WTC11 (cell line): ENCODE results near the gene RNF222. TPM values are rescaled to one million over a fixed set of nuclear protein-coding genes. Genes with fewer than 3 reads are reported as not detected.

Experiments
- ATAC-seq: fragments of 200-7000 bp; cut with Tn5 transposase; 2 replicates; pipeline ENCODE4 v1.10.0; 2021; ENCODE audit warnings: mild to moderate bottlenecking, moderate library complexity
- CTCF ChIA-PET: fragments of 300-600 bp; sonication (Branson Sonifier 250); formaldehyde crosslinking; loops from one replicate; lab custom pipeline; 2021; ENCODE audit warnings: antibody characterized with exemption; lab: Charles Lee
- POLR2A ChIA-PET: fragments of 350-600 bp; sonication (Branson Sonifier 250); formaldehyde crosslinking; loops from one replicate; lab custom pipeline; 2021; ENCODE audit warnings: antibody characterized with exemption; lab: Charles Lee
- DNase-seq: peaks from one replicate; pipeline ENCODE4 v3.0.0; 2021; ENCODE audit warnings: low spot score
- H3K27ac Mint-ChIP-seq: 2 replicates; pipeline ENCODE4 v1.8.0; 2021; ENCODE audit warnings: mixed read lengths
- H3K27me3 Mint-ChIP-seq: 2 replicates; pipeline ENCODE4 v1.8.0; 2021; ENCODE audit warnings: low read depth, mild to moderate bottlenecking, moderate library complexity, mixed read lengths
- H3K36me3 Mint-ChIP-seq: 2 replicates; pipeline ENCODE4 v1.8.0; 2021; ENCODE audit warnings: mixed read lengths
- H3K4me1 Mint-ChIP-seq: 2 replicates; pipeline ENCODE4 v1.8.0; 2022; ENCODE audit warnings: mixed read lengths
- H3K4me3 Mint-ChIP-seq: 2 replicates; pipeline ENCODE4 v1.8.0; 2021; ENCODE audit warnings: mild to moderate bottlenecking, moderate library complexity, mixed read lengths
- H3K9me3 Mint-ChIP-seq: 2 replicates; pipeline ENCODE4 v1.8.0; 2021; ENCODE audit warnings: mixed read lengths
- AFF4 ChIP-seq: sonication (generic); formaldehyde crosslinking; IDR thresholded peaks from 2 replicates; pipeline ENCODE4 v1.8.1; 2023; ENCODE audit warnings: mild to moderate bottlenecking, missing genetic modification reagents, borderline replicate concordance
- ATF3 ChIP-seq: sonication (generic); formaldehyde crosslinking; conservative IDR thresholded peaks from 2 replicates; pipeline ENCODE4 v1.8.1; 2022; ENCODE audit warnings: mild to moderate bottlenecking, missing genetic modification reagents
- CDX4 ChIP-seq: fragments of 250-450 bp; sonication (Bioruptor Pico); IDR thresholded peaks from 2 replicates; pipeline ENCODE4 v1.9.0; 2021; ENCODE audit warnings: moderate library complexity, mild to moderate bottlenecking, inconsistent platforms, borderline replicate concordance
- CREB1 ChIP-seq: sonication (generic); formaldehyde crosslinking; IDR thresholded peaks from 2 replicates; pipeline ENCODE4 v1.8.0; 2023; ENCODE audit warnings: mild to moderate bottlenecking, missing genetic modification reagents
- CREM ChIP-seq: sonication (generic); formaldehyde crosslinking; IDR thresholded peaks from 2 replicates; pipeline ENCODE4 v1.8.1; 2022; ENCODE audit warnings: mild to moderate bottlenecking, missing genetic modification reagents, moderate library complexity
- E2F1 ChIP-seq: sonication (generic); formaldehyde crosslinking; IDR thresholded peaks from 2 replicates; pipeline ENCODE4 v1.8.0; 2022; ENCODE audit warnings: mild to moderate bottlenecking, missing genetic modification reagents
- E2F5 ChIP-seq: sonication (generic); formaldehyde crosslinking; IDR thresholded peaks from 2 replicates; pipeline ENCODE4 v1.8.1; 2022; ENCODE audit warnings: mild to moderate bottlenecking, moderate library complexity, missing genetic modification reagents
- FOXJ3 ChIP-seq: sonication (generic); formaldehyde crosslinking; IDR thresholded peaks from 2 replicates; pipeline ENCODE4 v1.9.0; 2021; ENCODE audit warnings: missing genetic modification reagents, mild to moderate bottlenecking, borderline replicate concordance
- FOXK1 ChIP-seq: sonication (generic); formaldehyde crosslinking; IDR thresholded peaks from 2 replicates; pipeline ENCODE4 v1.8.0; 2022; ENCODE audit warnings: mild to moderate bottlenecking, moderate library complexity, missing genetic modification reagents
- GABPB1 ChIP-seq: sonication (generic); formaldehyde crosslinking; IDR thresholded peaks from 2 replicates; pipeline ENCODE4 v1.8.1; 2023; ENCODE audit warnings: mild to moderate bottlenecking, missing genetic modification reagents
- HMGA2 ChIP-seq: fragments of 250-450 bp; sonication (Bioruptor Pico); IDR thresholded peaks from 2 replicates; pipeline ENCODE4 v1.4.0; 2021; ENCODE audit warnings: mild to moderate bottlenecking, moderate library complexity
- IRF2 ChIP-seq: sonication (generic); formaldehyde crosslinking; IDR thresholded peaks from 2 replicates; pipeline ENCODE4 v1.8.0; 2022; ENCODE audit warnings: low read depth, missing genetic modification reagents, borderline replicate concordance
- KAT7 ChIP-seq: sonication (generic); formaldehyde crosslinking; IDR thresholded peaks from 2 replicates; pipeline ENCODE4 v1.8.1; 2023; ENCODE audit warnings: missing genetic modification reagents, mild to moderate bottlenecking, borderline replicate concordance
- NFE2L1 ChIP-seq: sonication (generic); formaldehyde crosslinking; IDR thresholded peaks from 2 replicates; pipeline ENCODE4 v1.8.1; 2023; ENCODE audit warnings: missing genetic modification reagents
- NR1H2 ChIP-seq: sonication (generic); formaldehyde crosslinking; IDR thresholded peaks from 2 replicates; pipeline ENCODE4 v1.9.0; 2021; ENCODE audit warnings: mild to moderate bottlenecking, moderate library complexity, missing genetic modification reagents
- PRRX2 ChIP-seq: fragments of 250-450 bp; sonication (Bioruptor Pico); IDR thresholded peaks from 2 replicates; pipeline ENCODE4 v1.8.0; 2021; ENCODE audit warnings: mild to moderate bottlenecking
- USF2 ChIP-seq: sonication (generic); formaldehyde crosslinking; IDR thresholded peaks from 2 replicates; pipeline ENCODE4 v1.8.1; 2023; ENCODE audit warnings: mild to moderate bottlenecking, missing genetic modification reagents, moderate library complexity
- ZBTB21 ChIP-seq: sonication (generic); formaldehyde crosslinking; IDR thresholded peaks from 2 replicates; pipeline ENCODE4 v1.8.1; 2023; ENCODE audit warnings: mild to moderate bottlenecking, missing genetic modification reagents, borderline replicate concordance
- ZNF121 ChIP-seq: sonication (generic); formaldehyde crosslinking; IDR thresholded peaks from 2 replicates; pipeline ENCODE4 v1.8.0; 2023; ENCODE audit warnings: missing genetic modification reagents
- ZNF138 ChIP-seq: sonication (generic); formaldehyde crosslinking; conservative IDR thresholded peaks from 2 replicates; pipeline ENCODE4 v1.8.1; 2022; ENCODE audit warnings: mild to moderate bottlenecking, moderate library complexity, missing genetic modification reagents
- ZNF317 ChIP-seq: sonication (generic); formaldehyde crosslinking; IDR thresholded peaks from 2 replicates; pipeline ENCODE4 v1.8.1; 2023; ENCODE audit warnings: low read depth, mild to moderate bottlenecking, moderate library complexity, missing genetic modification reagents, borderline replicate concordance
- ZNF416 ChIP-seq: fragments of 250-450 bp; sonication (Bioruptor Pico); IDR thresholded peaks from 2 replicates; pipeline ENCODE4 v1.9.0; 2021; ENCODE audit warnings: mild to moderate bottlenecking, inconsistent platforms
- ZNF671 ChIP-seq: fragments of 250-450 bp; sonication (Bioruptor Pico); IDR thresholded peaks from 2 replicates; pipeline ENCODE4 v1.8.0; 2021; ENCODE audit warnings: mild to moderate bottlenecking
- total RNA-seq: library from RNA; stranded (reverse); gene quantifications from 3 replicates; pipeline ENCODE4 v1.2.3, GENCODE V29; 2021

Gene RNF222
- total RNA-seq, 1 experiment from 2014 or later: not detected

- Mint-ChIP-seq H3K9me3 (peaks cover 4% of the 10 kb centered on the region), H3K27me3 (0 out of 2 replicates have a peak, but pooled peaks cover 2% of the 10 kb centered on the region), H3K36me3 (no peaks in the 10 kb centered on the region), H3K4me3 (peak overlapping the region; percentile 16; the same call in 1 of the 2 replicates), H3K27ac (peak overlapping the region; percentile 94), H3K4me1 (peaks cover 26% of the 10 kb centered on the region)
- POLR2A ChIA-PET: interaction anchor here (0.6 kb wide), 1 partner anchor 29 kb away, joined by 4 read pairs; no protein-coding TSS in a partner anchor
- TF ChIP-seq CDX4 (CRISPR knock-in tag) (no peak), CREB1 (CRISPR knock-in tag) (no peak), FOXK1 (CRISPR knock-in tag) (no peak), NR1H2 (CRISPR knock-in tag) (no peak), FOXJ3 (CRISPR knock-in tag) (no peak), PRRX2 (no peak), ZNF317 (CRISPR knock-in tag) (no peak), IRF2 (no peak), ATF3 (CRISPR knock-in tag) (no peak), E2F1 (no peak), CREM (no peak), GABPB1 (no peak), ZBTB21 (CRISPR knock-in tag) (no peak), NFE2L1 (CRISPR knock-in tag) (no peak), ZNF138 (CRISPR knock-in tag) (no peak), USF2 (no peak)
- ATAC-seq (peak; percentile 50), DNase-seq (no peak)
- CTCF ChIA-PET: interaction anchor here (0.7 to 1.9 kb wide), 4 partner anchors 24 to 857 kb away, joined by 3 to 7 read pairs (median 4); no protein-coding TSS in a partner anchor
Observed at GRCh38 chr17:8359769-8360168, 37.9 kb downstream of the RNF222 start.

GRCh38 chr17:8357910-8358309 lies 39.7 kb downstream of the RNF222 start:
- POLR2A ChIA-PET: no interaction called here
- Mint-ChIP-seq H3K36me3 (no peaks in the 10 kb centered on the region), H3K27me3 (0 out of 2 replicates have a peak, but pooled peaks cover 2% of the 10 kb centered on the region), H3K27ac (no peak overlapping the region), H3K4me1 (peaks cover 41% of the 10 kb centered on the region), H3K4me3 (no peak overlapping the region), H3K9me3 (peaks cover 4% of the 10 kb centered on the region)
- ATAC-seq (no peak), DNase-seq (no peak)
- TF ChIP-seq ZNF416 (CRISPR knock-in tag) (no peak), ZNF671 (CRISPR knock-in tag) (no peak), HMGA2 (CRISPR knock-in tag) (no peak), ZNF121 (CRISPR knock-in tag) (no peak), E2F5 (CRISPR knock-in tag) (no peak), KAT7 (CRISPR knock-in tag) (no peak), AFF4 (CRISPR knock-in tag) (no peak)
- CTCF ChIA-PET: interaction anchor here (0.6 to 1.1 kb wide), 2 partner anchors 16 to 139 kb away, joined by 3 read pairs; no protein-coding TSS in a partner anchor
